Neutrophil (primary cell): Measurements from ENCODE around the gene TRPM8.

ENCODE experiments used
- H3K27ac ChIP-seq: fragments of 200-600 bp; sonication (generic); 2 replicates; pipeline ENCODE4 v1.5.1; 2016; ENCODE audit warnings: mild to moderate bottlenecking, moderate library complexity
- H3K27me3 ChIP-seq: fragments of 200-600 bp; sonication (generic); 2 replicates; pipeline ENCODE4 v1.6.0; 2016; ENCODE audit warnings: mild to moderate bottlenecking
- H3K36me3 ChIP-seq: fragments of 200-600 bp; sonication (generic); 2 replicates; pipeline ENCODE4 v1.5.1; 2017
- H3K4me1 ChIP-seq, 2 experiments: fragments of 200-600 bp in 1 of 2; sonication (generic) in 1 of 2; 1 replicate in 1 of 2; 2 replicates in 1 of 2; pipeline versions ENCODE4 v1.5.1 to v1.6.1; 2013 to 2016; ENCODE audit warnings: low read depth in 1 of 2, low read length in 1 of 2, mild to moderate bottlenecking in 1 of 2, moderate library complexity in 1 of 2; ENCODE audit not compliant: control insufficient read depth in 1 of 2, insufficient read depth in 1 of 2
- H3K4me3 ChIP-seq, 2 experiments: fragments of 200-600 bp in 1 of 2; sonication (generic) in 1 of 2; 1 replicate in 1 of 2; 2 replicates in 1 of 2; pipeline ENCODE4 v1.5.1; 2013 to 2016; ENCODE audit warnings: low read depth in 1 of 2, low read length in 1 of 2, mild to moderate bottlenecking in 1 of 2, moderate library complexity in 1 of 2
- H3K9me3 ChIP-seq: fragments of 200-600 bp; sonication (generic); 2 replicates; pipeline ENCODE4 v1.5.1; 2016
- CTCF ChIP-seq: fragments of 200-600 bp; sonication (generic); IDR thresholded peaks from 2 replicates; pipeline ENCODE4 v1.5.1; 2016; ENCODE audit warnings: antibody characterized with exemption

Gene TRPM8

GRCh38 chr2:234003972-234004617 lies 86.9 kb downstream of the TRPM8 start:
- Histone ChIP-seq H3K36me3 (no peaks in the 10 kb centered on the region), H3K4me3 (no peak overlapping the region), H3K27ac (no peak overlapping the region), H3K9me3 (no peaks in the 10 kb centered on the region), H3K27me3 (peaks cover 27% of the 10 kb centered on the region), H3K4me1 (no peaks in the 10 kb centered on the region)
- no peak for TF ChIP-seq CTCF

- no peak overlapping the region for H3K4me3 ChIP-seq
- H3K27me3 ChIP-seq, result peaks cover 32% of the 10 kb centered on the region
- H3K9me3 ChIP-seq, result no peaks in the 10 kb centered on the region
- no peak overlapping the region for H3K27ac ChIP-seq
- H3K4me1 ChIP-seq, result no peaks in the 10 kb centered on the region
- no peak for TF ChIP-seq CTCF
- H3K36me3 ChIP-seq, result no peaks in the 10 kb centered on the region
These were observed 88.0 kb downstream of the TRPM8 start for GRCh38 chr2:234005126-234005525.

- H3K27me3 ChIP-seq, result peaks cover 29% of the 10 kb centered on the region
- TF ChIP-seq CTCF, result no peak
- no peaks in the 10 kb centered on the region for H3K9me3 ChIP-seq
- no peaks in the 10 kb centered on the region for H3K4me1 ChIP-seq
- H3K27ac ChIP-seq, result no peak overlapping the region
- H3K36me3 ChIP-seq, result no peaks in the 10 kb centered on the region
- no peak overlapping the region for H3K4me3 ChIP-seq
These were observed 89.3 kb downstream of the TRPM8 start for GRCh38 chr2:234006501-234006900.

GRCh38 chr2:234014427-234014826 lies 97.3 kb downstream of the TRPM8 start:
- Histone ChIP-seq H3K9me3 (no peaks in the 10 kb centered on the region), H3K4me1 (no peaks in the 10 kb centered on the region), H3K27me3 (peaks cover 11% of the 10 kb centered on the region), H3K27ac (no peak overlapping the region), H3K36me3 (no peaks in the 10 kb centered on the region), H3K4me3 (no peak overlapping the region)
- no peak for TF ChIP-seq CTCF

- Histone ChIP-seq H3K9me3 (no peaks in the 10 kb centered on the region), H3K27me3 (peaks cover 4% of the 10 kb centered on the region), H3K4me1 (no peaks in the 10 kb centered on the region), H3K4me3 (no peak overlapping the region), H3K36me3 (no peaks in the 10 kb centered on the region), H3K27ac (no peak overlapping the region)
- TF ChIP-seq CTCF, result no peak
These were observed 98.7 kb downstream of the TRPM8 start for GRCh38 chr2:234015861-234016260.

GRCh38 chr2:234019896-234020295 lies 102.7 kb downstream of the TRPM8 start:
- H3K4me3 ChIP-seq, result no peak overlapping the region
- H3K4me1 ChIP-seq, result no peaks in the 10 kb centered on the region
- H3K27ac ChIP-seq, result no peak overlapping the region
- no peaks in the 10 kb centered on the region for H3K36me3 ChIP-seq
- H3K9me3 ChIP-seq, result no peaks in the 10 kb centered on the region
- TF ChIP-seq CTCF, result no peak
- peaks cover 4% of the 10 kb centered on the region for H3K27me3 ChIP-seq
